Tibial artery (tissue), 4 donors: ENCODE measurements around the gene TAF7L.

ENCODE experiments used
- DNase-seq, 2 donors: peaks; one replicate each; pipeline ENCODE4 v3.0.0-alpha.2; 2019
- H3K27ac ChIP-seq, 2 donors: fragments of 200-600 bp; sonication (generic) in 1 of 2; 1 replicate in 1 of 2; 2 replicates in 1 of 2; pipeline ENCODE4 v1.5.1; 2018 to 2019; ENCODE audit warnings: mild to moderate bottlenecking in 1 of 2
- H3K27me3 ChIP-seq, 2 donors: fragments of 200-600 bp; sonication (generic) in 1 of 2; one replicate each; pipeline versions ENCODE4 v1.5.1 to v1.6.0; 2016 to 2019
- H3K36me3 ChIP-seq, 3 donors: fragments of 200-600 bp; sonication (generic) in 2 of 3; one replicate each; pipeline ENCODE4 v1.5.1; 2016 to 2019; ENCODE audit warnings: mild to moderate bottlenecking in 2 of 3
- H3K4me1 ChIP-seq, 4 donors: fragments of 200-600 bp; sonication (generic) in 2 of 4; 1 replicate in 3 of 4; 2 replicates in 1 of 4; pipeline ENCODE4 v1.5.1; 2016 to 2019
- H3K4me3 ChIP-seq, 2 donors: fragments of 200-600 bp; sonication (generic) in 1 of 2; 1 replicate in 1 of 2; 2 replicates in 1 of 2; pipeline ENCODE4 v1.5.1; 2018 to 2019; ENCODE audit warnings: mild to moderate bottlenecking in 2 of 2
- H3K9me3 ChIP-seq, 3 donors: fragments of 200-600 bp; sonication (generic) in 1 of 3; one replicate each; pipeline ENCODE4 v1.5.1; 2016 to 2019
- intact Hi-C: fragments of 100-400 bp; cut with DNase I; formaldehyde crosslinking; loops from one replicate; pipeline ENCODE4 v1.15.0; 2023; ENCODE audit warnings: low total_unique reads
- TF ChIP-seq, protein P1 (sequence below), 2 experiments: fragments of 200-600 bp in 1 of 2; fragments of 450-650 bp in 1 of 2; IDR thresholded peaks; one replicate each; pipeline ENCODE4 v1.5.1; 2017 to 2019; ENCODE audit warnings: antibody characterized with exemption in 2 of 2, mild to moderate bottlenecking in 1 of 2, moderate library complexity in 1 of 2

The TAF7L gene

DNA sequence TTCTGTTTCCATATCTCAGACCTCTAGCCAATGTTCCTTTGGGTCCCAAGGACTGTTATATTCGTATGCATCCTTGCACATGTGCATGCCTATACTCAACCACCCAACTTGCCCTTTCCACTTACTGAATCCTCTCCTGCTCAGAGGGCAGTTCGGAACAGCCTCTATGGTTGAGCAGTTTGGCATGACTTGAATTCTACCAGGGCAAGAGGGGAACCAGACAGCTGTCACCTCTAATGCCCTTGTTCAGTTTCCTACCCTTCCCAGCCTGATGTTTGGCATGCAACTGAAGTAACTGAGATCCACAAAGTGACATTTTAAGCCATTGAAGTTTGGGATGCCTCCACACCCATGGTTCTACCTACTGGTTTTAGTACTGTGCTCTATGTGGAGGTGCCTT is 54.1 kb downstream of the TAF7L start:
- Histone ChIP-seq H3K4me3 (no peak overlapping the region), H3K27me3 (no peaks in the 10 kb centered on the region), H3K36me3 (no peaks in the 10 kb centered on the region), H3K27ac (no peak overlapping the region), H3K4me1 (no peaks in the 10 kb centered on the region), H3K9me3 (no peaks in the 10 kb centered on the region)
- TF ChIP-seq, protein P1, sequence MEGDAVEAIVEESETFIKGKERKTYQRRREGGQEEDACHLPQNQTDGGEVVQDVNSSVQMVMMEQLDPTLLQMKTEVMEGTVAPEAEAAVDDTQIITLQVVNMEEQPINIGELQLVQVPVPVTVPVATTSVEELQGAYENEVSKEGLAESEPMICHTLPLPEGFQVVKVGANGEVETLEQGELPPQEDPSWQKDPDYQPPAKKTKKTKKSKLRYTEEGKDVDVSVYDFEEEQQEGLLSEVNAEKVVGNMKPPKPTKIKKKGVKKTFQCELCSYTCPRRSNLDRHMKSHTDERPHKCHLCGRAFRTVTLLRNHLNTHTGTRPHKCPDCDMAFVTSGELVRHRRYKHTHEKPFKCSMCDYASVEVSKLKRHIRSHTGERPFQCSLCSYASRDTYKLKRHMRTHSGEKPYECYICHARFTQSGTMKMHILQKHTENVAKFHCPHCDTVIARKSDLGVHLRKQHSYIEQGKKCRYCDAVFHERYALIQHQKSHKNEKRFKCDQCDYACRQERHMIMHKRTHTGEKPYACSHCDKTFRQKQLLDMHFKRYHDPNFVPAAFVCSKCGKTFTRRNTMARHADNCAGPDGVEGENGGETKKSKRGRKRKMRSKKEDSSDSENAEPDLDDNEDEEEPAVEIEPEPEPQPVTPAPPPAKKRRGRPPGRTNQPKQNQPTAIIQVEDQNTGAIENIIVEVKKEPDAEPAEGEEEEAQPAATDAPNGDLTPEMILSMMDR (IDR thresholded peaks at IDR 0.05), result no peak
- DNase-seq, result no peak
- intact Hi-C loops, result no loop called here

DNA sequence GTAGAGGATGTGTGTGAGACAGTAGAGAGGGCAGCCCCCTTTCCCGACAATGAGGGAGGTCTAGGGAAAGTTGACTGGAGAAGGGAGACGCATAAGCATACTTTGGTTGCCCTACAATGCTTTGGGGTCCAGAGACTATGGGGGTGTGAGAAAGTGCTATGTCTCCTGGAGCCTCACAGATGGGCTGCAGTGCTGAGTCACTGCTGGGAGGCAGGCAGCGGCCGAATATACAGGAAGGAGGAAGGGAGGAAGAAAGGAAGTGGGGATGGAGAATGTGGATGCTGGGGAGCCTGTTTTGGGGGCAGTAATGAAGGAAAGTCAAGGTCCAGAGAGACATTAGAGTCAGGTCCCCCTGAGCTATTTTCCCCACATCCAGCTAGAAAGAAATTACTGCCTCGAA is 58.8 kb downstream of the TAF7L start:
- intact Hi-C loops, result no loop called here
- H3K27me3 ChIP-seq, result no peaks in the 10 kb centered on the region

DNA sequence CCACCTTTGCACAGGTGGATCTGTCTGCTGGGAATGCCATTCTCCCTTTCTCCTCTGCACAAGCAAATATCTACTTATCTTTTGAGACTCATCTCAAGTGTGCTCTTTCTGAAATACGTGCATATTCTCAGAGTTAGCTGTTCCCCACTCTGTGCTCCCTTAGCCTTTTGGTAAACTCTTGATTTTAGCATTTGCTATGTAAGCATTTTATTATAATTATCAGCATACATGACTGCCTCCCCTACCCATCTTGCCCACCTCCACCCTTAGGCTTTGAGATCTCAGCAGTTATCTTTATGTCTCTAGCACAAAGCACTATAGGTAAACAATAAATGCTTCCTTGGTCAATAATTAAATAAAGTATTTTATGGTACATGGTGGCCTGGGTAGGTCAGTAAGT is 60.1 kb downstream of the TAF7L start:
- H3K36me3 ChIP-seq, result no peaks in the 10 kb centered on the region
- DNase-seq, result no peak
- no peaks in the 10 kb centered on the region for H3K4me1 ChIP-seq
- TF ChIP-seq, protein P1 (IDR thresholded peaks at IDR 0.05), result no peak
- intact Hi-C loops, result no loop called here
- H3K27me3 ChIP-seq, result no peaks in the 10 kb centered on the region
- H3K4me3 ChIP-seq, result no peak overlapping the region
- H3K9me3 ChIP-seq, result no peaks in the 10 kb centered on the region
- no peak overlapping the region for H3K27ac ChIP-seq

More for the DNA sequence above, 58.8 kb downstream of the TAF7L start:
- H3K36me3 ChIP-seq, result no peaks in the 10 kb centered on the region
- no peak overlapping the region for H3K4me3 ChIP-seq
- no peak for DNase-seq
- H3K4me1 ChIP-seq, result no peaks in the 10 kb centered on the region
- no peaks in the 10 kb centered on the region for H3K9me3 ChIP-seq
- TF ChIP-seq, protein P1 (IDR thresholded peaks at IDR 0.05), result no peak
- no peak overlapping the region for H3K27ac ChIP-seq

DNA sequence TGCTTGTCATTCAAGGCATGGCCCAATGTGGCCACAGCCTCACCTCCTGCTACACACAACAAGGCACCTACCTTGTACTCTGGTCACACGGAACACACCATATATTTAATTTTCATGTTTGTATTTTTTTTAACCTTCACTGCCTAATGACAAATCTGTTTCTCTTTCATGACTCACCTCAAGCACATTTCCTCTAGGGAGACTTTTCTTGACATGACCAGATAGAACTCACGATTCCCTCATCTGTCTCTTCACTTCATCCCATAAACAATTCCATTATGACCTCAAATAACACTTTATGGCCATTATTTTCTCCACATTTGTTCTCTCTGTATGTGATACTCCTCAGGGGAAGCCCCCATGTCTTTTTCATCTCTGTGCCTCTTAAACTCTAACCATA is 60.5 kb downstream of the TAF7L start:
- Histone ChIP-seq H3K4me1 (no peaks in the 10 kb centered on the region), H3K4me3 (no peak overlapping the region), H3K36me3 (no peaks in the 10 kb centered on the region), H3K9me3 (no peaks in the 10 kb centered on the region), H3K27ac (no peak overlapping the region), H3K27me3 (no peaks in the 10 kb centered on the region)
- TF ChIP-seq, protein P1 (IDR thresholded peaks at IDR 0.05), result no peak
- DNase-seq, result no peak
- intact Hi-C loops, result no loop called here

DNA sequence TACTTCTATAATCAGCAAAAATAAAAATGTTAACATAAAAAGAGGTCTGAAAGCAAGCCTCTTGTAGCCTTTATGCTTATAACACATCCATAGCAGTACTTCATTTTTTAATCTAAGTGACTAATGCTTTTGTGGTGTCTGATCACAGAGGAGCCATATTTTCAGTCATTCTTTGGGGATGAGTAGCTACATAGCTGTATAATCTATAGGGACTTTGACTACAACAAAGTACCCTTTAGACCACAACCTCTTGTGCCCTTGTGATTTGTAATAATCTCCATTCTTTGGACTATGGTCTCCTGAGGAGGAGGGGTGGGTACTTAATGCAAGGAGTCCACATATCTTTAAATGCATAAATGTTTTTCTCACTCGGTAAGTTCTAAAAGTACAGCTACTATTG is 62.0 kb downstream of the TAF7L start:
- TF ChIP-seq, protein P1 (IDR thresholded peaks at IDR 0.05), result no peak
- Histone ChIP-seq H3K4me1 (no peaks in the 10 kb centered on the region), H3K36me3 (no peaks in the 10 kb centered on the region), H3K4me3 (no peak overlapping the region), H3K9me3 (no peaks in the 10 kb centered on the region), H3K27ac (no peak overlapping the region), H3K27me3 (no peaks in the 10 kb centered on the region)
- no peak for DNase-seq
- intact Hi-C loops, result no loop called here

DNA sequence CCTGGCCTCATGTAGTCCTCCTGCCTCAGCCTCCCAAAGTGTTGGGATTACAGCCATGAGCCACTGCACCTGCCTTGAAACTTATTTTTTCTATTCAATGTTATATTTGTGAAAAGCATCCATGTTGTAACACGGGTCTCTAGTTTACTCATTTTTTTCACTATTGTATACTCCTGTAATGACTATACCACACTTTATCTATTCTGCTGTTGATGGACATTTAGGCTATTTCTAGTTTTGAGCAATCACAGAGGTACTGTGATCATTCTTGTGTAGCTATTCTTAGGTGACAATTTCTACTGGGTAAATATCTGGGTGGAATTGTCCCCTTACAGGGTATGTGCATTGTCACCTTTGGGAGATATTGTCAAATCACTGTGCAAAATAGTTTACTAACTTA is 67.9 kb downstream of the TAF7L start:
- intact Hi-C loops, result no loop called here
- Histone ChIP-seq H3K27me3 (no peaks in the 10 kb centered on the region), H3K9me3 (no peaks in the 10 kb centered on the region), H3K4me3 (no peak overlapping the region), H3K36me3 (no peaks in the 10 kb centered on the region), H3K27ac (no peak overlapping the region), H3K4me1 (no peaks in the 10 kb centered on the region)
- DNase-seq, result no peak
- TF ChIP-seq, protein P1 (IDR thresholded peaks at IDR 0.05), result no peak
